Measurements from ENCODE around the gene TRAF2. TPM values are rescaled to one million over a fixed set of nuclear protein-coding genes. Genes with fewer than 3 reads are reported as not detected.
"Not testable (repeated sequence)": the region's sequence is repeated elsewhere in the genome, so short reads cannot be mapped to it uniquely, and the experiment has no call there.

Gene TRAF2
- total and polyA plus RNA-seq, 2 donors from 2014 or later, result 11.4 to 16.9 TPM

- H3K9ac ChIP-seq (ENCODE audit: low read length in 3 of 3); H3K9me3 ChIP-seq (ENCODE audit: control insufficient read depth in 2 of 3, insufficient read depth in 1 of 3, low read length in 3 of 3); H3K27me3 ChIP-seq (ENCODE audit: control insufficient read depth, insufficient read depth, low read length); H3K36me3 ChIP-seq (ENCODE audit: control insufficient read depth in 2 of 3, insufficient read depth in 3 of 3, low read length in 3 of 3); H3K27ac ChIP-seq (ENCODE audit: low read depth in 2 of 2, low read length in 2 of 2); H3K4me3 ChIP-seq (ENCODE audit: low read length in 3 of 3); FAIRE-seq: not testable (repeated sequence)
- intact Hi-C loops (cut with DNase I), result loop anchor here (10.0 kb wide), 1 partner anchor 101 kb away; the partner anchor contains the start of genes C8G and FBXW5
- peak in 3 of 5 donors; percentile 42 to 75 (median 56) for DNase-seq
- H3K4me1 ChIP-seq (ENCODE audit: control insufficient read depth in 2 of 3, insufficient read depth in 2 of 3, low read depth in 1 of 3, low read length in 3 of 3), result peaks cover 0 to 33% (median 7%) of the 10 kb centered on the region in 3 donors
- TF ChIP-seq CTCF (IDR thresholded peaks at IDR 0.05; ENCODE audit: borderline replicate concordance, extremely low read depth, insufficient read depth), result peak; percentile 41
These were observed 42.2 kb upstream of the TRAF2 start for GRCh38 chr9:136843801-136844740.

- Histone ChIP-seq H3K27me3 (ENCODE audit: control insufficient read depth, insufficient read depth, low read length) (peaks cover 3% of the 10 kb centered on the region), H3K4me3 (ENCODE audit: low read length in 3 of 3) (no peak overlapping the region), H3K9me3 (ENCODE audit: control insufficient read depth in 2 of 3, insufficient read depth in 1 of 3, low read length in 3 of 3) (no peaks in the 10 kb centered on the region), H3K36me3 (ENCODE audit: control insufficient read depth in 2 of 3, insufficient read depth in 3 of 3, low read length in 3 of 3) (no peaks in the 10 kb centered on the region), H3K27ac (ENCODE audit: low read depth in 2 of 2, low read length in 2 of 2) (no peak overlapping the region), H3K4me1 (ENCODE audit: control insufficient read depth in 2 of 3, insufficient read depth in 2 of 3, low read depth in 1 of 3, low read length in 3 of 3) (peaks cover 0 to 37% (median 7%) of the 10 kb centered on the region in 3 donors), H3K9ac (ENCODE audit: low read length in 3 of 3) (no peak overlapping the region)
- no peak for FAIRE-seq
- no peak for TF ChIP-seq CTCF (IDR thresholded peaks at IDR 0.05; ENCODE audit: borderline replicate concordance, extremely low read depth, insufficient read depth)
- DNase-seq, result no peak
- intact Hi-C loops (cut with DNase I), result loop anchor here (10.0 kb wide), 1 partner anchor 100 kb away; the partner anchor contains the start of genes C8G and FBXW5
These were observed 41.4 kb upstream of the TRAF2 start for GRCh38 chr9:136844761-136845464.

GRCh38 chr9:136845465-136846260 lies 40.7 kb upstream of the TRAF2 start:
- H3K9ac ChIP-seq (ENCODE audit: low read length in 3 of 3), result no peak overlapping the region
- no peak overlapping the region for H3K27ac ChIP-seq (ENCODE audit: low read depth in 2 of 2, low read length in 2 of 2)
- H3K4me1 ChIP-seq (ENCODE audit: control insufficient read depth in 2 of 3, insufficient read depth in 2 of 3, low read depth in 1 of 3, low read length in 3 of 3), result peaks cover 0 to 38% (median 7%) of the 10 kb centered on the region in 3 donors
- TF ChIP-seq CTCF (IDR thresholded peaks at IDR 0.05; ENCODE audit: borderline replicate concordance, extremely low read depth, insufficient read depth), result no peak
- intact Hi-C loops (cut with DNase I), result loop anchor here (10.0 kb wide), 1 partner anchor 99 kb away; the partner anchor contains the start of genes C8G and FBXW5
- peaks cover 3% of the 10 kb centered on the region for H3K27me3 ChIP-seq (ENCODE audit: control insufficient read depth, insufficient read depth, low read length)
- H3K4me3 ChIP-seq (ENCODE audit: low read length in 3 of 3), result no peak overlapping the region
- no peaks in the 10 kb centered on the region for H3K36me3 ChIP-seq (ENCODE audit: control insufficient read depth in 2 of 3, insufficient read depth in 3 of 3, low read length in 3 of 3)
- H3K9me3 ChIP-seq (ENCODE audit: control insufficient read depth in 2 of 3, insufficient read depth in 1 of 3, low read length in 3 of 3), result no peaks in the 10 kb centered on the region
- DNase-seq (no peak), FAIRE-seq (no peak)

All from kidney (tissue), 14 donors.